ENCODE measurements around the gene ACOX3.

The ACOX3 gene

DNA sequence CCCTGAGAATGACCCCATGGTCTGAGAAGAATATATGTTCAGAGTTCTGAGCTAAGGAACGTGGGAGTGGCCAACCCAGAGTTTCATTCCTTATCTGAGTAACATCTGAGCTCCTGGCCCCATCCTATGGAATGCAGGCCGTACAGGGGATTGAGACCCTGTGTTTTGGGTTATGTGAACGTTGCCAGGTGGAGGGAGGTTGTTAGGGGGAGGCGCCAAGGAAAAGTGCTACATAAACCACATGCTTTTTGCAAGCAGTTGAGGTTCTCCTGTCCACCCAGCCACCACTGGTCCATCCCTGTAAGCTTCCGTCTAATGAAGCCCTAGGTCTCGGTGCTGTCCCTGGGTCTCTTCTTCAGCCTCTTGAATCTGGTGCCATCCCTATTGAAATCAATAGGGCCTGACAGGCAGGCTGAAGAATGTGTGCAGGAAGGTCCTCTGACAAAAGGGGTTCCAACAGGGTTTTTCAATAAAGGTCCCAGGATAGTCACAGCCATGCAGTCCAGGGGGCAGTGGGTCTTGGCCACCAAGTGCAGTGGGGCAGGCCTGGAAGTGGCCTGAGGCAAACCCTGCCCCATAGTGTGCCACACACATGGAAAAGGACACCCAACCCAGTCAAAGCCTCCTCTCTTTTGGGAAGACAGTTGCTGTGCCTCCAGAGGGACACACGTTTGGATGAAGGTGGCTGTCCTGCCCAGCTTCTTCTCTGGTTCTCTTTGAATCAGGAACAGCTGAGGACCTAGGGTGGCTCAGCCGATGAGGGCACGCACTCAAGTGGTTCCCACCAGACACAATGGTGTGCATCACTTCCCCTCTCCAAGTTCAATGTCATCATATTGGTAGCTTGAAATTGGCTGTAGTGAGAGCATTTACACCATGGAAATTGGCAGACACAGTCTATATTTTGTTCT is 117.5 kb downstream of the ACOX3 start:
- DNase-seq (ENCODE audit: low read depth, low spot score) = no peak

DNA sequence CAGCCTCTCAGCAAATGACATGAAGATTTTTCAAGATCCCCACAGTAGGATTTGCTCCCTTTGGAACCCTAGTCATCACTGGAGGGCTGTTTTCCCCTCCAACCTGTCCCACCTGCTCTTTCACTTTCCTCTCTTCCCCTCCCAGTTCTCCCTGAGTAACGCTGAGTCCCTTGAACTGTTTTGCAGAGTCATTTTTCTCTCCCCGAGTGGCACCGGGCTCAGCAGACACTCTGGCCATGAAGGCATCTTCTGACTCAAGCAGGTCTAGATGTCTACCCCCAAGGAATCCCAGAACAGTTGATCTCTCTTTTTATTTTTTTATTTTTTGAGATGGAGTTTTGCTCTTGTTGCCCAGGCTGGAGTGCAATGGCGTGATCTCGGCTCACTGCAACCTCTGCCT is 118.8 kb downstream of the ACOX3 start:
- DNase-seq (ENCODE audit: low read depth, low spot score) = no peak

DNA sequence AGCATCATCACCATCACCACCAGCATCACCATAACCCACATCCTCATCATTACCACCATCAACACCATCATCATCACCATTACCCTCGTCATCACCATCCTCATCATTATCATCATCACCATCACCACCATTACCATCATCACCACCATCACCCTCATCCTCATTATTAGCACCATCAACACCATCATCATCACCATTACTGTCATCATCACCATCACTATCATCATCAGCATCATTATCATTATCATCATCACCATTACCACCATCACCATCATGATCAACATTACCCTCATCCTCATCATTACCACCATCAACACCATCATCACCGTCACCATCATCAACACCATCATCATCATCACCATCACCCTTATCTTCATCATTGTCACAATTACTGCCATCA is 119.3 kb downstream of the ACOX3 start:
- DNase-seq (ENCODE audit: low read depth, low spot score) = no peak

GRCh38 chr4:8320386-8320750 is 120.2 kb downstream of the ACOX3 start:
- DNase-seq (ENCODE audit: low read depth, low spot score) = no peak

GRCh38 chr4:8319731-8320385 is 120.7 kb downstream of the ACOX3 start:
- DNase-seq (ENCODE audit: low read depth, low spot score) = no peak

GRCh38 chr4:8319061-8319460 is 121.5 kb downstream of the ACOX3 start:
- DNase-seq (ENCODE audit: low read depth, low spot score) = no peak

DNA sequence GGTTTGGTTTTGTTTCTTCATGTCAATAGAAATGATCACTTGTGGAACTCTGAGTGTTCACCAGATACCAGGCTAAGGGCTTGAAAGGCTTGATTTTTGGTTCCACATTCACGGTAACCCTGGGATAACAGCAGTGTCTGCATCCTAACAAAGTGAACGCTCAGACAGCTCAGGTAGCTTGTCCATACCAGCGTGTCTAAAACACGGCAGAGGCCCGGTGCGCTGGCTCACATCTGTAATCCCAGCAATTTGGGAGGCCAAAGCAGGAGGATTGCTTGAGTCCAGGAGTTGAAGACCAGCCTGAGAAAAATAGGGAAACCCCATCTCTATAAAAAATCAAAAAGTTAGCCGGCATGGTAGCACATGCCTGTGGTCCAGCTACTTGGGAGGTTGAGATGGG is 122.0 kb downstream of the ACOX3 start:
- no peak for DNase-seq (ENCODE audit: low read depth, low spot score)

DNA sequence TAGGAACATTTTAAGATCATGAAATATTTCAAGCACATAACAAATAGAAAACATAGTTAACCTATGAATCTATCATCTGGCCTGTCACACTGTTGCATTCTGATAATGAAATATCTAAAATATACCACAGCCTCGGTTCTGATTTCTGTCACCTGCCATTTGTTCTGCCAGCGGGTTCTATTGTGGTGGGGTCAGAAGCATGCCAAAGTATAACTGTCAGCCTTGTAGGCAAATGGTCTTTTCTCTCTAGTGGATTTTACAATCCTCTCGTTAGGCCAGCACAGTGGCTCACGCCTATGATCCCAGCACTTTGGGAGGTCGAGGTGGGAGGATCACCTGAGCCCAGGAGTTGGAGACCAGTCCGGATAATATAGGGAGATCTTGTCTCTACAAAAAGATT is 123.0 kb downstream of the ACOX3 start:
- no peak for DNase-seq (ENCODE audit: low read depth, low spot score)

DNA sequence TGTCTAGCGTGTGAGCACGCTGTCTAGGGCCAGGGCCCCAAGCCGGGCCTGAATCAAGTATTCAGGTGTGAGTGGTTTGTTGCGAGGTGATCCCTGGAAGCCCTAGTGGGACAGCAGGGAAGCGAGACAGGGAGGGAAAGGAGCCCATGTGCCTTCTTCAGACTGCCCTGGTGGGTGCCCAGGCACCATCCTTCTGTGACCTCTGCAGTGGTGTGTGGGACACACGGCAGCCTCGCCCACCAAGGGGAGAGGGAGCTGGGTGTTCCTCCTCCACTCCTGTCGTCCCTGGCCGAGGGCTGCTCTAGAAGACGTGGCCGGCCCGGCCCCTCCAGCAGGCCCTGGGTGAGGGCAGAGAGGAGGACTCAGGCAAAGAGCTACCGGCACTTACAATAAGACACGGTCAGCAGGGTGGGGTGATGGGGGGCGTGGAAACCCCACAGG is 123.6 kb downstream of the ACOX3 start:
- no peak for DNase-seq (ENCODE audit: low read depth, low spot score)
